Ectodermal cell (in vitro differentiated cells): ENCODE results near the gene OSTF1.

Source experiments
- H3K27ac ChIP-seq: 2 replicates; pipeline ENCODE4 v1.7.0; 2013; ENCODE audit warnings: mild to moderate bottlenecking, low read depth, low read length; ENCODE audit not compliant: insufficient read depth, poor library complexity, severe bottlenecking
- H3K27me3 ChIP-seq: 2 replicates; pipeline ENCODE4 v1.7.0; 2013; ENCODE audit warnings: mild to moderate bottlenecking, low read length; ENCODE audit not compliant: insufficient read depth, control insufficient read depth, poor library complexity, severe bottlenecking
- H3K36me3 ChIP-seq: one replicate; pipeline ENCODE4 v1.7.0; 2013; ENCODE audit warnings: low read length; ENCODE audit not compliant: control insufficient read depth, insufficient read depth
- H3K4me1 ChIP-seq: one replicate; pipeline ENCODE4 v1.7.0; 2013; ENCODE audit warnings: low read length; ENCODE audit not compliant: control insufficient read depth, insufficient read depth
- H3K4me3 ChIP-seq: 2 replicates; pipeline ENCODE4 v1.7.0; 2013; ENCODE audit warnings: low read depth, low read length, control low read depth; ENCODE audit not compliant: insufficient read depth
- H3K9me3 ChIP-seq: 2 replicates; pipeline ENCODE4 v1.7.0; 2013; ENCODE audit warnings: mild to moderate bottlenecking, low read length, moderate library complexity; ENCODE audit not compliant: control insufficient read depth
- WGBS, 2 experiments: methylation state at CpG; one replicate each; pipeline ENCODE4 v1.1.7; 2013; ENCODE audit warnings: missing lambda C conversion rate in 2 of 2; 5-methylcytosine and 5-hydroxymethylcytosine counted together

The OSTF1 gene

DNA sequence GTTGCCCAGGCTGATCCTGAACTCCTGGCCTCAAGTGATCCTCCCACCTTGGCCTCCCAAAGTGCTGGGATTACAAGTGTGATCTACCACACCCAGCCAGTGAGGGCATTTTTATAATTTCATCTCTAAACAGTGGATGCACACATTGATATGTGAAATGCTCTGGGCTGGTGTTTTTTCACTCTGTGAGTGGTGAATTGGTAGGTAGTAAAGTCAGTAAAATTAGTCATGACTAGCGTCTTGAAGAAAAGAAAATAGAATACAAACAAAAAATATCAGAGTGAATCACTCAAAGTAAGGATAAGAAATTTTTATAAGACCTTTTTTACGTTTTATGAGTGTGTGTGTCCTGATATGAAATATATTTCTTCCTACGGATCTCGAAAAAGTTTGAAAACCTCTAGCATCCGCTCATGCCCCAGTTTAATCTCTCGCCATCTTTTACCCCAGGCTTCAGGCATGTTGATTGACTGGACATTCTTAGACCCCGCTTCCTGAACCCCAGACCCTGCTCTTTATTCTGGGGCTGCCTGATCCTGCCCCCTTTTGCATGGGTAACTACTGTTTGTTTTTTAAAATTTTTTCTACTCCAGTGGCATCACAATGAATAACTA, 14.0 kb downstream of the OSTF1 start:
- H3K27me3 ChIP-seq, result no peaks in the 10 kb centered on the region
- no peak overlapping the region for H3K4me3 ChIP-seq
- H3K9me3 ChIP-seq, result no peaks in the 10 kb centered on the region
- H3K27ac ChIP-seq, result no peak overlapping the region
- 93 to 95% methylated on average over 6 to 7 of the region's 7 CpGs for WGBS, 2 experiments
- no peaks in the 10 kb centered on the region for H3K36me3 ChIP-seq
- H3K4me1 ChIP-seq, result no peaks in the 10 kb centered on the region

DNA sequence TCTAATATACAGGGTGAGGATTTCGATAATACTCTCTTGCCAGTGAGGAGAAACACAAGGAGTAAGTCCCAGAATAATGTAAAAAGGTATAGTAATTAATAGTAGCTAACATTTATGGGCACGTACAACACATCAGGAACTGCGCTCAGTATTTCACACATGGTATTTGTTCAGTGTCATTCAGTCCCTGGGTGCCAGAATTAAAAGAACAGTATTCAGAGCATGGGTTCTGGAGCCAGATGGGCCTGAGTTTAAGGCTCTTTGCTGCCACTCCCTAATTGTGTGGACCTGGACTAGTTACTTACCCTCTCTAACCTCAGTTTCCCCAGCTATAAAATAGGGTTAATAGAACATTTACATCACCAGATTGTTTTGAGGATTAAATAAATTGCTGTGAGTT, 16.3 kb downstream of the OSTF1 start:
- H3K4me1 ChIP-seq, result no peaks in the 10 kb centered on the region
- no peaks in the 10 kb centered on the region for H3K27me3 ChIP-seq
- no peak overlapping the region for H3K4me3 ChIP-seq
- H3K27ac ChIP-seq, result no peak overlapping the region
- no peaks in the 10 kb centered on the region for H3K36me3 ChIP-seq
- WGBS, 2 experiments, result 91 to 98% methylated on average over 3 of the region's 3 CpGs
- no peaks in the 10 kb centered on the region for H3K9me3 ChIP-seq

DNA sequence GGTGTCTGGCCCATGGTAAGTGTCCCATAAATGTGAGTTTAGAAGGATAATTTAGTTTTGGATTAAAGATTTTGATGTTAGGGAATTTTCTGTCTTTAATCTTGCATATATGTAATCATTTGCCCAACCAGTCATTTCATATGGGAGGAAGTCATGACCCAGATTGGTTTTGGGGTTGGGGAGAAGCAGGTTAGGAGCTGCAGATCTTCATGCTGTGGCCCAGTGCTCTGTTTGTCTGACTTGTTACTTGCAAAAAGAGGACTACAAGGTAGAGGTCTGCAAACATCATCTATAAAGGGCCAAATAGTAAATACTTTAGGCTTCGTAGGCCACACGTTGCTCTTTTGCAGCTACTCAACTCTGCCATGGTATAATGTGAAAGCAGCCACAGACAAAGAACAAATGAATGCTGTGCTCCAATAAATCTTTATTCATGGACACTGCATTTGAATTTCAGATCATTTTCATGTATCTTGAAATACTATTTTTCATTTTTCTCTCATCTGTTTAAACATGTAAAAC, 16.8 kb downstream of the OSTF1 start:
- no peak overlapping the region for H3K4me3 ChIP-seq
- no peaks in the 10 kb centered on the region for H3K36me3 ChIP-seq
- no peak overlapping the region for H3K27ac ChIP-seq
- H3K4me1 ChIP-seq, result no peaks in the 10 kb centered on the region
- H3K27me3 ChIP-seq, result no peaks in the 10 kb centered on the region
- no peaks in the 10 kb centered on the region for H3K9me3 ChIP-seq
- WGBS, 2 experiments, result 95% methylated on average over 2 of the region's 2 CpGs

DNA sequence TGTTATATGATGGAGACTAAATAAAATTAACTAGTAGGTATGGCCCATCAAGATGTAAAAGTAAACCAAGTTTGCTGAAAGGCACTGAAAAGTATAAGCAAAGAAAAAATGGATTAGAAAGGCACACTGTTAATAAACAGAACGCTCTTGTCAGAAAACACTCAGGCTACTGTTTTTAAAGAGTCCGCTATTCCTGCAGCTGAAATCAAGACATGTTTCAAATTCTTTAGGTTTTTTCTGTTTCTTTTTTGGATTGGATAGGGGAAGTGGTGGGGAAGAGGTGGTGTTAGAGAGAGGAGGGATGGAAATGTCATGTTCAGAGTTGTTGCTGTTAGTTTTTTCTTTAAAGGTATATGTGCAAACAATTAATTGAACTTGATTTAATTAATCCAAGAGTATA, 17.5 kb downstream of the OSTF1 start:
- H3K9me3 ChIP-seq, result no peaks in the 10 kb centered on the region
- no peak overlapping the region for H3K27ac ChIP-seq
- no peaks in the 10 kb centered on the region for H3K4me1 ChIP-seq
- 81 to 87% methylated on average over 2 of the region's 2 CpGs for WGBS, 2 experiments
- H3K27me3 ChIP-seq, result no peaks in the 10 kb centered on the region
- no peak overlapping the region for H3K4me3 ChIP-seq
- H3K36me3 ChIP-seq, result no peaks in the 10 kb centered on the region

DNA sequence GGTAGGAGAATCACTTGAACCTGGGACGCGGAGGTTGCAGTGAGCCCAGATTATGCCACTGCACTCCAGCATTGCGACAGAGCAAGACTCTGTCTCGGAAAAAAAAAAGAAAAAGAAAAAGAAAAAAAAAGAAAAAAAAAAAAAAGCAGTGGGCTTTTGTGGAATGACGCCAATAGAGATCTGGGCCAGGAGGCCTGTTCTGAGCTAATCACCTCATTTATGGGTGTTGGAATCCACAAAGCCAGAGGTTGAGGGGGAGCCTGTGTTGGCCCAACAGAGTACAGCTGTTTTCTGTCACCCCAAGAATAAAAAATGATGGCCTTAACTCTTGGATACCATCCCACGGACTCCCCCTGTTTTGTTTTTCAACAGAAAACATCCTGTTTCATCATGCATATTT, 18.5 kb downstream of the OSTF1 start:
- H3K4me1 ChIP-seq, result no peaks in the 10 kb centered on the region
- no peak overlapping the region for H3K4me3 ChIP-seq
- H3K27ac ChIP-seq, result no peak overlapping the region
- H3K9me3 ChIP-seq, result no peaks in the 10 kb centered on the region
- no peaks in the 10 kb centered on the region for H3K27me3 ChIP-seq
- 87 to 94% methylated on average over 6 of the region's 6 CpGs for WGBS, 2 experiments
- H3K36me3 ChIP-seq, result no peaks in the 10 kb centered on the region

DNA sequence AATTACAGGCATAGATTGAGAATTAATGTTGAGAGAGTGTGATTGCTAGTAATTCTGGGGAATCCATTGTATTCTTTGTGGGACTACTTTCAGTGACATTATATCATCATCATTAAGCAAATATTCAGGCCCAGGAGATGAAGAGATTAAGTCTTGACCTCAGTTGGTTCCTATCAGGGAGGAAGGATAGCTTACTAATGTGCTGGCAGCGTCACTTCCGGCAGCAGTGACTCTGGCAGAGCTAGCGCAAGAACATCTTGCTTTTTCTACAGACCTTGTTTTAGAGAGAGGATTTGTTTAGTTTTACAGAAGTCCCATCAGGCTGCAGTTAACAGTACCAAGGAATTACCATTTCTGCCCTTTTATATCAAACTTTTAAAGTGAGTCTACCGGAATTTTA, 20.3 kb downstream of the OSTF1 start:
- Histone ChIP-seq H3K9me3 (no peaks in the 10 kb centered on the region), H3K36me3 (no peaks in the 10 kb centered on the region), H3K4me1 (no peaks in the 10 kb centered on the region), H3K27me3 (no peaks in the 10 kb centered on the region), H3K27ac (no peak overlapping the region), H3K4me3 (no peak overlapping the region)
- 92 to 94% methylated on average over 3 to 4 of the region's 4 CpGs for WGBS, 2 experiments

DNA sequence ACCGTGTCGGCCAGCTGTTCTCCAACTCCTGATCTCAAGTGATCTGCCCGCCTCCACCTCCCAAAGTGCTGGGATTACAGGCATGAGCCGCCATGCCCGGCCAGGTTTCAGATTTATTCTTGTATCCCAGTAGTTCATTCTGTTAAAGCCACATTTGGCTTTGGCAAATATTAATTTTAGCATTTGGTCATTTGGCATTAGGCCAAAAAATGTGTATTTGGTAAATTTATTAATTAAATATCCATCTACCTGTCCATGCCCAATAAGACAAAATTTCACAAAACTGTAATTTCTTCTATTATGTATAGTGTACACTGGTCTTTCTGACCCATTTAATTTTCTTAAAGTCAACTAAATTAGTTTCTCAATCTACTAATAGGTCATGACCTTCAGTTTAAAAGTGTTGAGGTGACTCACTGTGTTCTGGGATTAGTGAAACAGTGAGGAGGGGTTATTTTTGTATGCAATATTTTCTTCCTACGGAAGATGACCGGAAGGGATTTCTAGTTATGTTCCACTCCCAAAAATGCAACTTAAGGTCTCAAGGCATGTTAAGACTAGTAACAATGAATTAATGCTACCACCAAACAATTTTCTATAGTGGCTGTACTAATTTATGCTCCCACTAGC, 21.0 kb downstream of the OSTF1 start:
- H3K9me3 ChIP-seq, result no peaks in the 10 kb centered on the region
- WGBS, 2 experiments, result 97% methylated on average over 7 of the region's 7 CpGs
- H3K4me3 ChIP-seq, result no peak overlapping the region
- no peaks in the 10 kb centered on the region for H3K36me3 ChIP-seq
- no peak overlapping the region for H3K27ac ChIP-seq
- no peaks in the 10 kb centered on the region for H3K27me3 ChIP-seq
- no peaks in the 10 kb centered on the region for H3K4me1 ChIP-seq

DNA sequence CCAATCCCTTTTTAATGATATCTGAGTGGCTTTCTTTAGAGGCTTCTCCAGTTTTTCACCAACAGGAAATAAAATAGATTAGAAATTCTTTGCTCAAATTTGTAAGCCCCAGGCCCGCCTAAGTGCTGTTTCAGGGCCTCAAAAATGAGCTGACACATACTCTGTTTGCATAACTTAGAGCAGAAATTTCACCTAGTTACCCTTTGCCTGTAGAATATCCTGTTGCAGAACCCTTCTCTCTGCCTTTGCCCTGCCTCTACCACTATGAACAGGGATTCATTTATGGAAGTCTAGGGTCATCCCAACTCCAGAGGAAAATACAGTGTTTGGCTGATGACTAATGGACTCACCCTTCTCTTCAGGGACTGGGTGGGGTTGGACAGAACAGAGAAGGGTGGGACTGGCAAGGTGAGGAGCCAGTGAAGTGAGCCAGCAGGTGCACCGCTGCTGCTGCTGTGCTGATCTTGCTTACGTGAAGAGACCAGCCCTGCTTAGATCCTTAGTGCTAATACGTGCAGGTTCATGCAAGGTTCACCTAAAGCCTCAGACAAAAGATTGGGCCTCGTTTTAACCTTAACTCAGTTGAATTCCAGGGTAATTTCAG, 22.8 kb downstream of the OSTF1 start:
- Histone ChIP-seq H3K36me3 (no peaks in the 10 kb centered on the region), H3K27me3 (no peaks in the 10 kb centered on the region), H3K4me3 (no peak overlapping the region), H3K4me1 (no peaks in the 10 kb centered on the region), H3K27ac (no peak overlapping the region), H3K9me3 (no peaks in the 10 kb centered on the region)
- 86 to 91% methylated on average over 5 of the region's 5 CpGs for WGBS, 2 experiments

DNA sequence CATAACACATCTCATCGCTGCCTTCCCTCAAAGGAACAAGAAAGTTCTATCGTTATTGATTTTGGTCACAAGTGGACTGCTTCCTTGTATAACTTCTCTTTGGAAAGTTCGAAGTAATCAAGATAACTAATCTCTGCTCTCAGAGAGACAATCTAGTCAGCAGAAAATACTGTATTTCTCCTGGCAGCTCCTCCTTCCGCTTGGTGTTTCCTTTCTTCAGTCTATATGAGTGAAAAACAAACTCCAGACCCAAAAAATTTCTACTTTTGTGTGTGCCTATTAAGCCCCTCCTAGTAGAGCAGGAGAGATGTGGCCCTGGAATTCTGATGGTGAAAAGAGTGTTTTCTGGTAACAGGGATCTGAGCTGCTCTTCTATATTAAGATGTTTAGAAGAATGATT, 24.5 kb downstream of the OSTF1 start:
- Histone ChIP-seq H3K27ac (no peak overlapping the region), H3K36me3 (no peaks in the 10 kb centered on the region)

DNA sequence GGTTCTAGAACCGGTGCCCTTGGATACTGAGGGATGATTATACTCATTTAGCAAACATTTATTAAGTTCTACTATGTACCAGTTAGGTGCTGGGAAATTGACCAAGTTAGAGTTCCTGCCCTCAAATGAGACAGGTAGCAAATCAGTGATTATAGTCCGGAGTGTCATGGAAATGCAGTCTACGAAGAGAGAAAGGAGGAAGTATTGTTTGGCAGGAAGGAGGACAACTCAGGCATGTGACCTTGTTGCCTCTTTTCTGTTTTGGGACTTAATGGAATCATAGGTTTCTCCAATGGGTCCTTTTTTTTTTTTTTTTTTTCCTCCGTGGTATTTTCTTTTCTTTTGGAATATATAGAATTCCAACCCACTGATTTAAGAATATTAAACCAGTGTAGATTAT, 28.0 kb downstream of the OSTF1 start:
- Histone ChIP-seq H3K27ac (no peak overlapping the region), H3K4me3 (no peak overlapping the region), H3K36me3 (no peaks in the 10 kb centered on the region), H3K27me3 (no peaks in the 10 kb centered on the region), H3K9me3 (no peaks in the 10 kb centered on the region), H3K4me1 (no peaks in the 10 kb centered on the region)
- WGBS, 2 experiments, result 93 to 95% methylated on average over 2 to 3 of the region's 4 CpGs

More for the DNA sequence above, 24.5 kb downstream of the OSTF1 start:
- 96 to 98% methylated on average over 4 of the region's 4 CpGs for WGBS, 2 experiments
- H3K4me1 ChIP-seq, result no peaks in the 10 kb centered on the region
- H3K4me3 ChIP-seq, result no peak overlapping the region
- H3K9me3 ChIP-seq, result no peaks in the 10 kb centered on the region
- no peaks in the 10 kb centered on the region for H3K27me3 ChIP-seq
